H1 (cell line): Measurements from ENCODE around the gene ANKFN1. TPM values are rescaled to one million over a fixed set of nuclear protein-coding genes. Genes with fewer than 3 reads are reported as not detected.

Source experiments
- CHD2 ChIP-seq: IDR thresholded peaks from 2 replicates; pipeline ENCODE4 v1.6.1; 2012; ENCODE audit warnings: low read length, improper control_type of control experiment
- EZH2 ChIP-seq: fragments of 200-600 bp; sonication (generic); IDR thresholded peaks from 2 replicates; pipeline ENCODE4 v1.7.1; 2012; ENCODE audit warnings: low read depth, mild to moderate bottlenecking, moderate library complexity, low read length, inconsistent platforms; ENCODE audit not compliant: severe bottlenecking
- USF2 ChIP-seq: IDR thresholded peaks from 2 replicates; pipeline ENCODE4 v1.6.1; 2011; ENCODE audit warnings: low read length, improper control_type of control experiment
- polyA plus RNA-seq, 7 experiments: library from polyadenylated mRNA; depleted of rRNA in 3 of 7; stranded (reverse) in 5 of 7; unstranded in 2 of 7; fragments of >200 nt in 5 of 7; fragments of 200-250 nt in 2 of 7; gene quantifications; 1 replicate in 5 of 7; 2 replicates in 1 of 7; 4 replicates in 1 of 7; pipeline versions ENCODE4 v1.2.1 to v1.2.3, GENCODE V29; 2011 to 2013; ENCODE audit warnings: missing spikeins in 2 of 7, mixed read lengths in 2 of 7
- total RNA-seq: library from RNA; stranded (reverse); fragmentation: NEBNext Ultra II Directional; extraction: Animal tissue kit (Norgen Biotek cat#: 25700); gene quantifications from 2 replicates; pipeline ENCODE4 v1.2.1, GENCODE V29; 2021

ANKFN1 gene
- total and polyA plus RNA-seq, 2 of the 8 experiments (the other 6 are each of a cell fraction or from before 2014, with no cell fraction given) = not detected

- no peak for TF ChIP-seq USF2
- TF ChIP-seq CHD2 = no peak
- no peak for TF ChIP-seq EZH2
Observed at GRCh38 chr17:56186222-56186786, 33.0 kb downstream of the ANKFN1 start (continued).
